Femur (tissue), 1 donor: ENCODE measurements around the gene MRPS25.
A peak's percentile ranks its signal among the peaks of the same experiment; 100 is the strongest.

ENCODE experiments used
- DNase-seq: peaks from one replicate; pipeline ENCODE4 v3.0.0-alpha.2; 2017

The MRPS25 gene

DNA sequence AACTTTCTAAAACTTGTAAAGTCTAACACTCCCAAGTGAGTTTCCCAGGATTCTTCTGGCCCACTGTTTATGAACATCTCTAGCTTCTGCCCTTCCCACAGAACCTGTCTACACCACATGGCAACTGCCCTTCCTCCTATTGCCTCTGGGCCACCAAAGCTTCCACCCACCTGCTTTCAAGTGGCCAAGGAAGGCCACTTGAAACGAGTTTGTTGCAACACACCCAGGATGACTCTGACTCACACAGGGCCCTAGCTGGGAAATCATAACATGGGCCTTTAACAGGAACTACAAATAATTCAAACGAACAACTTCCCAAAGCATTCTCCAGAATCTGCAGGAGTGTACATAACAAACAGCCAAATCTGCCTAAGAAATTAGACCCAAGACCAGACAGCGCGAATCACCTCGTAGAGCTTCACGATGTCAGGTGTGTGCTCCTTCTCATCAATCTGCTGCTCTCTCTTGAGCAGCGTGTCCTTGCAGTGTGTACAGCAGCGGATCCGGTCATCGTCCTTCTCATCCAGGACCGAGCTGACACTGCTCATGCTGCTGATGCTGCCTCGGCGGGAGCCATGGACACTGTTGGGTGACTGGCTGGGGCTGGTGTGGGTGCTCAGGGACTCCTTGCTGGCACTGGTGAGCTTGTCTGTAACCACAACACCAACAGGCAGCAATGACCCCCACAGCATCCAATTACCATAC, 17.0 kb upstream of the MRPS25 start:
- DNase-seq = no peak

DNA sequence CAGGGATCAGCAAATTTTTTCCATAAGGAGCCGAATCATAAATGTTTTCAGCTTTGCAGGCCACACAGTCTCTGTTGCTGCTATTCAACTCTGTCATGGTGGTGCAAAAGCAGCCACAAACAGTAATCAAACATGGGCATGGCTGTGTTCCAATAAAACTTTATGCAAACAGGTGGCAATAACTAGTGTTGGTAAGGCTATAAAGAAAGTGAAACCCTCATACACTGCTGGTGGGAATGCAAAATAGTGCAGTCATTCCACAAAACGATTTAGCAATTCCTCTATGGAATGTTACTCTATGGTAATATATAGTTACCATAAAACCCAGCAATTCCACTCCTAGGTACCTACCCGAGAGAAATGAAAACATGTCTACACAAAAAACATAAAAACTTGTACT, 14.0 kb upstream of the MRPS25 start:
- no peak for DNase-seq

DNA sequence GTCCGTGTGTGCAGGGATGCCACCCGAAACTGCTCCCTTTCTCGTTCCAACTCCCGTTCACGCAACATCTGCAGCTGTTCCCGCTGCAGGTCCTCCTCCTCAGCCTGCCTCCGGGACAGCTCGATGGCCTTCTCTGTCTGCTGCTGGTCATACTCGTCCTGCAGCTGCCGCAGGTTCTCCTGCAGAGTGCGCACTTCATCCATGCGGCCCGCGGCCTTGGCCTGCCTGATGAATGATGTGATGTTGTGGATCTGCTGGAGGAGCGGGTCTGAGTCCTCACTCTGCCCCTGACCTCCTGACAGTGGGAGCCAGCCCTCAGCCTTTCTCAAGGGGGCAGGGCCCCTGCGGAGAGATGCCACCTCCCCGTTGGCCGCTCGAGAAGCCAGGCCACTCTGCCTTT, 9.4 kb upstream of the MRPS25 start:
- no peak for DNase-seq

DNA sequence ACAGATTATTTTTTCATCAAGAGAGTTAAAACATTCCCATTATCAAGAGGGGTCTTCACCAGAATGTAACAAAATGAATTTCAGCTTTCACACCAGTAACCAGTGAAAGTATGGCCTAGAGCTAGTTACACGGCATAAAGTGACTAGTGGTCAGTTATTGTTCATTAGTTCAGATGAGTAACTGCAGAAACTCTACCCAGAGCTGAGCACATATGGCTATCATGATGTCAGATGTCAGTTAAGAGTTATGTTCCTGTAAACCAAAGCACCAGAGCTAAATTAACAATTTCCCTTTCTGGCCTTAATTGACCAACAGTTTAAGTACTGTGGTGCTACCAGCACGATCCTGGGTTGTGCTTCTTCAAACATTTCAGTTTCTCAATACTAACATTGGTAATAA, 6.6 kb upstream of the MRPS25 start:
- DNase-seq = no peak

DNA sequence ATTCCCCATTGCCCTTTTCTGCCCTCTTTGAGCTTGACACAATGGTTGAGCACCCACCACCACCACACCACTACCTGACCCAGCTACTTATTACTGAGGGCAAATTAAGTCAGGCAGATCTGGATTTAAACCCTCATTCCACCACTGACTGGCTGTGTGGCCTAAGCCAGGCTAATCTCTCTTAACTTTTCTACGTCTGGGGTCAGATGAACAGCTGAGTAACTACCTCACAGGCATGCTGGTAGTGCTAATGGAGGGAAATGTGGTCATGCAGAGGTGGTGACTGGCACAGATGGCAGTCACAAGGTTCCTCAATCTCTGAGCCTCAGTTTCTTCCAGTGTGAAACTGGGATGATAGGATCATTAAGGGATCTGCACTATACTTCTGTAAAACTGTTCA, 4.3 kb upstream of the MRPS25 start:
- DNase-seq = no peak

DNA sequence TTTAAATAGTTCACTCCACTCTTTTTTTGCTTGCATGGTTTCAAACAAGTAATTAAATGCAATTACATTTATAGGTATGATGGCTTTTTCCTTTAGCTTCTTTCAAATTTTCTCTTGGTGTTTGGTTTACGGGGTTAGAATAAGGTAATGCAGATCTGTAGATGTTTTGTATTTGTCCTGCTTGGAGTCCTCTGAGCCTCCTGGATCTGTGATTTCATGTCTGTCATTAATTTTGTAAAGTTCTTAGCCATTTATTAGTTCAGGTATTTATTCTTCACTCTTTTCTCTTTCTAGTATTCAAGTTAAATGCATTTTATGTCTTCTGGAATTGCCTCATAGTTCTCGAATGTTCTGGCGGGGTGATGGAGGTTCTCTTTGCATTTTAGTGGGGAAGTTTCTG, 1.4 kb upstream of the MRPS25 start:
- no peak for DNase-seq

DNA sequence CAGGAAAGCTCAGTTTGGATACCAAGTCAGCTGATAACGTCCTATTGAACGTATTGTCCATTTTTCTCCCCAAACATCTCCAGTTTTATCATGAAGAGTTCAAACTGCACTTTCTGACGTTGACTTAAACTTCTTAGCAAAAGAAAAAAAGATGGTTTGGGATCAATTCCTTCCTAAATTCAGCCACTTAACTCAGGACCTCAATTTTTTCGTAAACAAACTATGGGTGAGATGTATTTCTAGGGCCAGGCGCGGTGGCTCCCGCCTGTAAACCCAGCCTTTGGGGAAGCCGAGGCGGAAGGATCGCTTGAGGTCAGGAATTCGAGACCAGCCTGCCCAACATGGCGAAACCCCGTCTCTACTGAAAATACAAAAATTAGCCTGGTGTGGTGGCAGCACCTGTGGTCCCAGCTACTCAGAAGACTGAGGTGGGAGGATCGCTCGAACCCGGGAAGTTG, 464 bp upstream of the MRPS25 start:
- DNase-seq = no peak

DNA sequence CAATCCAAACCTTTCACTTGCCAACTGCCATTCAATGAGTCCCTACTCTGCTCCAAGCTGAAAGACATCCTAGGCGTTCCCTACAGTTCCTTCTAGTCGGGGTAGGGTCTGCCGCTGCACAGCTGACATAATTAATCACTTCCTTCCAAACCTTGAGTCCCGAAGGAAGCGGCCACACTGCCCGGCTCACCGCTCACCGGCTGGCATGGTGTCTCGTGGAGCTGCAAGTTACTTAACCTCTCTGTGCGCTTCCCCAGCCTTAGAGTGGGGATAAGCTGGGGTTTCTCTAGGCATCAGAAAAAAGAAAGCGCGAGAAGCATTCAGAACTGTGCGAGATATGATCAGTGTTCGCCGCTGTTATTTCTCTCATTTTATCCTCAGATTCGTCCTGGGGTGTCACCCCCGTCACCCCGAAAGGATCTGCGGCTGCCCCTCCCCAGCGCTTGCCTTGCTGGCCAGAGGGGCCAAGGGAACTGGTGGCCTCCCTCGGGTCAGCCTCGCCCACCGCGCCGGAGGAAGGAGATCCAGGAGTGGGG, 748 bp downstream of the MRPS25 start:
- DNase-seq = peak; percentile 37

DNA sequence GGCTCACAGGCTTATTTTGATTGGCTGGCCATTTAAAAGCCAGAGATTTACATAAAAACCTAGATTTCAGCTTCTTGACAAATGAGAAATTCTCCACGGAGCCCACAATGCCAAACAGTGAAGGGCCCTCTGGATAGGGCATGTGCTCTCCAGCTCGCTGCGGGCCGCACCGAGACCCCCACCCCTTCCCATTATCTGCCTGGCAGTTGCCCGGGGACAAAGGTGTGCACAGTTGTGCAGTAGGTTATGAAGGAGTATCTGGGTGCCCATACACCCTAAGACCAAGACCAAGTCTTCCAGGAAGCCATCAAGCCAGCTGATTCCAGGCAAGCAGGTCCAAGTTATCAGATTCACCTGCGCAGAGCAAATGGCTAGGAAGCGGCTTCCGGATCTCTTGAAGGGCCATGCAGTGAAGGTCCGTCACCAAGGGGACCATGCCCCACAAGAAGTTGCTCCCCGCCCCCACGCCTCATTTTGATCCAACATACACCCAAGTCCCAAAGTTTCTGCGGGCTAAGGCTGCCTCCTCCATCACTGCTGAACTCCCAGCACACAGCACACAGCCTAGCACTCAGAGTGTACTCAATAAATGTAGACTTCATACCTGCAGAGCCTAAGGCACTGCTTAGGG, 1.3 kb downstream of the MRPS25 start:
- DNase-seq = no peak

DNA sequence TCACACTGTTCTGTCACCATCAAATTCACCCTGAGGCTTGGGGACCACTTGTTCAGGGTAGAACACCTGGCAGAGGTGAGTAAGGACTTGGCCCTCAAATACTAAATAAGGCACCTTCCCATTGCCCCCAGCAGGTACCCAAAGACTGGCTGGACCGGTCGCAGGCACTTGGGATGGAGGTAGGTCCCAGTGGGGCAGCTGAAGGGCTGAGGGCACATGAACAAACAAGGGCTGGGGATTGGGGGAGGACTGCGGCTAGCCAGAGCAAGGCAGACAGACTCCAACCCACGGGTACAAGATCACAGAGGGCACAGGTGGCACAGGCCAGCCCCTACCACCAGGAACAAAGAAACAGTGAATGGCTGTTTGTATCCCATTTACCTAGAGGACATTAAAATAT, 1.9 kb downstream of the MRPS25 start:
- DNase-seq = no peak

DNA sequence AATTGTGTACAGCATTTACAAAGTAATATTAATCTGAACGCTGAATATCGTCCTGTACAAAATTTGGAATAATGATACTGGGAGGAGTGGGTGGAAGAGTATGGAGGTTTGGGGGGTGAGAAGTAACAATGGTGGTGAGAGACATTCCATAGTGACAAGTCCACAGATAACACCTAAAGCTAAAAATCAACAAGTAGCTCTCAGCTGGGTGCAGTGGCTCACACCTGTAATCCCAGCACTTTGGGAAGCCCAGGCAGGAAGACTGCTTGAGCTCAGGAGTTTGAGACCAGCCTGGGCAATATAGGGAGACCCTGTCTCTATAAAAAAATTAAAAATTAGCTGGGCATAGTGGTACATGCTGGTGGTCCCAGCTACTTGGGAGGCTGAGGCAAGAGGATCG, 5.1 kb downstream of the MRPS25 start:
- no peak for DNase-seq

DNA sequence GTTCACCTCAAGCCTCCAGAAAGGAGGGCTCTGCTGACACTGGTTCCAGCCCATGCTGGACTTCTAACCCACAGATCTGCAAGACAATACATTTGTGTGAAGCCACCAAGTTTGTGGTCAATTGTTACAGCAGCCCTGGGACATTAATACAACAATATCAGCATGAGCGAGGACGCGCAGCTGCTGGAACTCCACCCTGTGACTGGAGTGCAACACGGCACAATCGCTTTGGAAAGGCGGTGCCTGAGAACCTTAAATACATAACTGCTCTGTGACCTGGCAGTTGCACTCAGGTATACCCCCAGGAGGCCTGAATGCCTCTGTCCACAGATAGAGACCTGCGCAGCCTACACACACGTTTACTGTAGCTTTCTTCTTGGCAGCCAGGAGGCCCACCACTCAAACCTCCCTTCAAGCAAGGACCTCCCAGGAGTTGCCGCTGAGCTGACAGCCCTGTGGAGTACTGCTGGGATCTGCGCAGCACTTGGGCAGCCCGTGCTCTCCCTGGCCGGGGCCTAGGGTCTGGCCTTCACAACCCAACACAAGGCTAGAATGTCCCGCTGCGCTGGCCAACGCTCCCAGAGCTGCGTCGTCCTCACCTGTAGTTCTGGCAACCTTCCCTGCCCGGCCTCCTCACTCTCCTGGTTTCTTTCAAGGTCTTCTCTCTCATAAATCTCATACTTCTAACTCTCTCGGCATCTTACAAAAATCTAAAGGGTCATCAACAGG, 8.3 kb downstream of the MRPS25 start:
- no peak for DNase-seq

DNA sequence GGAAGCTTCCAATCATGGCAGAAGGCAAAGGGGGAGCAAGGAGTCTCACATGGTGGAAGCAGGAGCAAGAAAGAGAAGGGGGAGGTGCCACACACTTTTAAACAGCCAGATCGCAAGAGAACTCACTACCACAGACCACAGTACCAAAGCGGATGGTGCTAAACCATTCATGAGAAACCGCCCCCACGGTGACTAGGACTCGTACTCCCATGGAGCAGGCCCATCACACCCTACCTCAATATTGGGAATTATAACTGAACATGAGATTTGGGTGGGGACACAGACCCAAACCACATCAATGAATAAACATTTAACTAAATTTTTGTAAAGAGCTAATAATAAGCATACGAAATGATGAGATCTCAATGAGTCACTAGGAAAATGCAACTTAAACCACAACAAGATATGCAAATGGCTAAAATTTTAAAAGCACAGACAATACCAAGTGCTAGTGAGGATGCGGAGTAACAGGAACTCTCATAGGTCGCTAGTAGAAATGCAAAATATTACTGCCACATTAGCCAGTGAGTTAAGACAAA, 10.0 kb downstream of the MRPS25 start:
- DNase-seq = no peak

DNA sequence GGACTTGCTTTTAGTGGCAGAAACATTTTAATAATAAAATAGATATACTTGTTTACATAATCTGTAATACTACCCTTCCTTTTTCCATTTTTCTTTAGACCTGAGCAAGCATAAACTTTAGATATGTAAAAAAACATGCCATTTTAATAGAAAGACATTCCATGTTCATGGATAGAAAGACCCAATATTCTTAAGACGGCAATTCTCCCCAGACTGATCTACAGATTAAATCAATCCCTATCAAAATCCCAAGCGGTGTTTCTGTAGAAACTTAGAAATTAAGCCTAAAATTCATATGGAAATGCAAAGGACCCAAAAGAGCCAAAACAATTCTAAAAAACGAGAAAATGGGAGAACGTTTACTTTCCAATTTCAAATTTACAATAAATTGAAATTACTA, 11.6 kb downstream of the MRPS25 start:
- DNase-seq = no peak

DNA sequence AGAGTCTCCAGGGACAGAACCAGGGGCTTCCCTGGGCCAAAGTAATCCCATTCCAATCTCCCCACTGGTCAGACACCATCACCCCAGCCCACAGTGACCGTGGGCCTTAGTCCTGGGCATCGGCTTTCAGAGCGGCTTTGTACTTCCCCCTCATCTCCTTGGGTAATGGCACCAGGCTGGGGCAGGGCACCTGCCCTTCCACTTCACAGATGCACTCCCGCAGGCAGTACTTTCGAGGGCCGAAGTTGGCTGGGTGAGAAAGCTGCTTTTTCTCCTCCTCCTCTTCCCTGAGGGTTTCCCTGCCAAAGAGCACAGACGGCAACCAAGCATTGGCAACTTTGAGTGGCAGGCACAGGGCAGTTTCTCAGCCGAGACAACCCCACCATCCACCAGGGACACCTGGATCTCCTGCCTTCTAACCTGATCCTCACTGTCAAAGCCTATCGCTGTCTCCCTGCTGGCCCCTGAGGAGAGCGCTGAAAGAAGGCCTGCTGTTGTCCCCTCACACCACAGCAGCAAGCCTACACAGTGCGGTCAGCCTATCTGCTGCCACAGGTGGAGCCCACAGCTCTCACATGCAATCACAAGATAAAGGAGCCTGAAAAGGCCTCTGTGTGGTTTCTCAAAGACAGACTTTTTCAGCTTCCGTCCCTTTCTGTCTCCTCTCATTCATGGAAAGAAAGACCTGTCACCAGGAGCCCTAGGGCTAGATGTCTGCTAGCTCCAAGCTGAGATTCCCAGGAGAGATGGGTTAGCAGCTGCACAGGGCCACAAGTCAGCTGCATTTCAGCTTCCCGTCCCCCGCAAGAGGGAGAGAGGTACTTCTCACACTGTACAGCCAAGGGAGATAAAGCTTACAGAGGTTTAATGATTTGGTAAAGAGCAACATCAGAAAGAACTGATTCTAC, 12.5 kb downstream of the MRPS25 start:
- no peak for DNase-seq

DNA sequence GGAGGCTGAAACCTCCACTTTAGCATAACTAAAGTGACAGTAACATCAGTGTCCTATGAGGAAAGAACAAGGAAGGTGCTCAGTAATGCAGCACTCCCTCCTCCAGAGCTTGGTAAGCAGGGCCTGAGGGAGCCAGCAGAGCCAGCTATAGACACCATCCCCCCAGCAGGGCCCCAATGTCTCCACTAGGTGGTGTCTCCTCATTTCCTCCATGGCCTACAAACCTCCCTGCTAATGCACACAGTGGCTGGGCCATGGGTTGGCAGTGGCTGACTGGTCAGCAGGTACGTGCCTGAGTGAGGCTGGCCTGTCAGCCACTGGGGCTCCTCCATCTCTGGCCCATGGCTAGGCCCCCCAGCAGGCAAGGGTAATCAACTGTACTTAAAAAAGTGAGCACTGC, 13.6 kb downstream of the MRPS25 start:
- DNase-seq = no peak

DNA sequence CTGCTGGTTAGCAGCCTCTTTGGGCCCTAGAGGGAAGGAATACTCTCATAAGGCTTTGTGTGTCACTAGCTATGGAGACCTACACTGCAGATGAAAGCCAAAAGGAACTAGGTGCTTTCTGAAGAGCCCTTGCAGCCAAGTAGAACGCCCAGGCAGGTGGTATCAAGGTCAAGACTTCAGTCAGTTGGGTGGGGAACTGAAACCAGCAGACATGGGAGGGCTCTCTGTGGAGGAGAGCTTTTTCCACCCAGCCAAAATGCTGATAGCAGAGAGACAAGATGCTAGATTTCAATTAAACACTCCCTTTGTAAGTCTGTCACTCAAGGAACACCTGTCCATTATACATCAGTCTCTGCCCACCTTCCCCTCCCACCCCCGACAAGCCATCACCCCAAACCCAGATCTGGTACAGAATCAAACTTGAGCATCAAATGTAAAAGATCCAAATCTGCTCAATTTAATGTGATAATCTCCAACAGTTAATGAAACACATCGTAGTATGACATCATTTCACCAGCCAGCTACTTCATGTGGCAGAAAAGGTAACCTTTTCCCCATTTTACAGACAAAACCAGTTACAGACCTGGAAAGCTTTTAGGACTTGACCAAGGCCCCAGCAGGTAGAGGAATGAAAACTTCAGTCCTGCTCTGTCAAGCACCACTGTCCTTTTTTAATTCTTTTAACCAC, 14.6 kb downstream of the MRPS25 start:
- DNase-seq = no peak

DNA sequence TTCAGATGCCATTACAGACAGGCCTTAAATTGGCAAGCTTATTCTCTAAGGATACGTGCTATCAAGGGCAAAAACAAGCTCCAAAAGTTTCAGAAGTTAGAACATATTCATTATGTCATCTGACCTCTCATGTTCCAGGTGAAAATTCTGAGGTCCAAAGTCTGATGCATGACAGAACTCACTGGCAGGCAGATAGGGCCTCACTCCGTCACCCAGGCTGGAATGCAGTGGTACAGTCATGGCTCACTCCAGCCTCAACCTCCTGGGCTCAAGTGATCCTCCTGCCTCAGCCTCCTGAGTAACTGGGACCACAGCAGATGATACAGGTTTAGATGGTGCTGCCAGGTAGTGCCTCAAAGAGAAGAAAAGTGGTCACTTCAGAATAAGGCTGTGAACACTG, 15.5 kb downstream of the MRPS25 start:
- no peak for DNase-seq

DNA sequence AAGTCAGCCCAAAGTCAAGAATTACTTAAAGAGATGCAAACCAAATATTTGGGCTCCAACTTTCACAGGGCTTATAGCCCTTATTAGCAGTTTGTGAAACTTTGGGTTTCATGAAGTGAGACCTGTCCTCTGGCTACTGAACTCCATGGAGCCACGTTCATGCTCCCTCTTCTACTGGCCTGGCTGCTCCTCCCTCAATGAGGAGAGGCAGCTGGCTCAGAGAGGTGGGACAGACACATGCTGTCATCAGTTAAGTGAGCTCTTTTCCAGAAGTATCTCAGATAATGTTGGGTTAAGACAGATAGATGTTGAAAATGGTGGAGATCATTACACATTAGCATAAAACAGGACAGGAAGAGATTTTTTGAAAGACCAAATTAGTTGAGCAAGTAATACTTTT, 19.4 kb downstream of the MRPS25 start:
- no peak for DNase-seq

DNA sequence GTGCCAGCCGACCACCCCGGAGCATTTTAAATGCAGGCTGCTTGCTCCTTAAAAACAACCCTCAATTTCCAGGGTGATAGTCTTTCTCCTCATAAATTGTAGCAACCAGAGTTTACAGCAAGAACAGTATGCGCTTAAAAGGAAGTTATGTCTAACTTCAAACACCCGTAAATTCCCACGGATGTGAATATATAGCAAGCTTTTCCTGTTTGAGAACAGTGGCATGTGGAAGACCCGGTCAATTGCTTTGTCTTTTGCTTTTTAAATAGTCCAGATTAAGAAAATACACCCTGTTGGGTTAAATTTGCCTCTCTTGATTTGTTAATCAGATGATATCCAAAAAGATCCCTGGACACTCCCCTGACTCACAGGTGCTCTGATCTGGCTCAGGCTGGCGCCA, 20.8 kb downstream of the MRPS25 start:
- no peak for DNase-seq

DNA sequence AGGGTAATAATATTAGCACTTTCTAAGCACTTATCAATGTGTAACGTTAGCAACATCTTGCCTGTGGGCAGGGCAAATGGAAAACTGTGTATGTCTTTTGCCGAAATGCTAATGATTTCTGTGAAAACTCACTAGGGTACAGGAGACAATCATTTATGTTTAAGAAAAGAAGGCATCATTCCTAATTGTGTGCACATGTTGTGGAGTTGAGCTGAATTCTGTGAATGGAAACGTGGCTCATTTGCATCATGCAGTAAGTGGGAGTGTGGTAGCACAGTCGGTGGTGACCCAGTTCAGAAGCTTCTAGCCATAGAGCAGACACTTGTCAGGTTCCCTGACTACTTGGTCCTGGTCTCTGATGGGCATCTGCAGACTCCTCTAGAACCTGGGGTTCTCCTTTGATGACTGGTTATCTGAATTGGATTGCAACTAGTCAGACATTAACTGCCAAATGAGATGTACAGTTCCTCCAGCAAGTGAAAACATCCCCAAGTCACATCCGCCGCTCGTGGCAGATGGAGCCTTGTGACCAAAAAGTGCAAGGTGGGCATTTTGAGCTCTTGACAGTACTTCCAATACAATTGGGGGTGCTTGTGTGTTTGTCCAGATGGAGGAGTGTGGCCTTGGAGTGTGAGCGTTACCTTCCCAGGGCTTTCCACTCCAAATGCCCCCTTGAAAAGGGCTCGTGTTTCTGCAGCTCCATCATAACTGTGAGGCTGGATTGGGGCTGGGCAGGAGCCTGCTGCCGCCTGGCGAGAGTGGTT, 21.5 kb downstream of the MRPS25 start:
- DNase-seq = no peak
